8988T (cell line): ENCODE data around the gene CCDC106.

ENCODE experiments used
- DNase-seq: peaks from one replicate; pipeline ENCODE4 v3.0.0; 2011

The CCDC106 gene

DNA sequence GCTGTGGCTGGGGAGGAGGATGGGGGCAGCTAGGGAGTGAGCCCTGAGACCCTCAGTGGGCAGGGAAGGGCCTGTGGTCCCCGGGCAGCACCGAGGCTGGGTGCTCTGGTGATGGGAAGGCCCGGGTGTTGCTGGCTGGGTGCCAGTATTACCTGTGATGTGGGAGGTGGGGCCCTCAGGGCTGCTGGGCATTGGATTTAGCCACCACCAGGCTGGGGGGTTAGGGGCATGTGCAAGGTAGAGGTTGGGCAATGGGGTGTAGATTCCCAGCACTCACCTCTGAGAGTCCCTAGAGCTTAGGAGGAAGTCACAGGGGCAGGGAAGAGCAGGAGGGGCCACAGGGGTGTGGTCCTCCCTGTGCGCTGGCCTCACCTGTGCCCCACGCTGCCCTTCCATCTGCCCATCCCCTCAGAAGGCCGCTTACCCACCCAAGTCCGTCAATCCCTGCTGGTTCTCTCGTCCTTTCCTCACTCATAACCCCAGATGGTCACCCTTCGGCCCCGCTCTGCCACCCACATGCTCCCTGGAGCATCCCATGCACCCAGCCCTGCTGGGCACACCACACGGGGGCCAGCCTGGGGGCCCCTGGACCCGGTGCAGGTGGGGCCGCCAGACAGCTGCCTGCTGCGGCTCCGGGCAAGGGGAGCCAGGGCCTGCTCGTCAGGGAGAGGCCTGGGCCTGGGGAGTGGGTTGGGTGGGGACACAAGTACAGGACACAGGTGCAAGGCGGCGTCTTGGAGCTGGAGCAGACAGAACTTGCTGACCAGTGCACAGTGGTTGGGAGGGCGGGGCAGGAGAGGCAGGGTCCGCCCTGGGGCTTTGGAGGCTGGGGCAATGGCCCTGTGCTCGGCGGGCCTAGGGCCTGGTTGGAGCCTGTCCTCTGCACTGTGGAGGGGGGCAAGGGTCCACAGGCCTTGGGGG is 39.5 kb downstream of the CCDC106 start:
- no peak for DNase-seq

DNA sequence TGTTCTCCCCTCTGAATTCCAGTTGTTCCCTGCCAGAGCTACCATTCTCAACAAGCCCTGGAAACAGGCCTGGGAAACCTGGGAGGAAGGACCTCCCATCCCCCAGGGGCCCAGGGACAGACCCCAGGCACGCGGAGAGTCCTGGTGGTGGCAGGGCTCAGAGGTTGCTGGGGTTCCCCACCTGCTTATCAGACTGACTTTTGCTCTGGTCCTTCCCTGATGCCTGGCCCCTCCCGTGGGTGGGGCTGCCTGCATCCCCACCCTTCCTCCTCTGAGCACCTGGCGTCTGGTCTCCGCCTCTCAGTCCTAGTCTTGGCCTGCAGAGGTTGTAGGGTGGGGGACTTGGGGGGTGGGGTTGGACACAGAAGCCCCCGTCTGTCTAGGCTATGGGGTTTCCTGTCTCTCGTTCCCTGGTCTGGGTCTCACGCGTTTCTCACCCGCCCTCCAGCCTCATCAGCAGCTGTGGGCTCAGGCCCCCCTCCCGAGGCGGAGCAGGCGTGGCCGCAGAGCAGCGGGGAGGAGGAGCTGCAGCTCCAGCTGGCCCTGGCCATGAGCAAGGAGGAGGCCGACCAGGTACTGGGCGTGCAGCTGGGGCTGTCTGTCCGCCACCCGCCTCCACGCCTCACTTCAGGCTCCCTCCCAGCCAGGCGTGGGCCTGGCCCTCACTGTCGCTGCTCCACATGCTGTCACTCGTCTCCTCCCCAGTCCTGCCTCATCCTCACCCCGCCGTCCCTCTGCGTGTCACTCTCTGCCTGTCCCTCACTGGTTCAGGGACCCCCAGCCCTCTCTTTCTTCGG is 40.6 kb downstream of the CCDC106 start:
- DNase-seq = no peak

DNA sequence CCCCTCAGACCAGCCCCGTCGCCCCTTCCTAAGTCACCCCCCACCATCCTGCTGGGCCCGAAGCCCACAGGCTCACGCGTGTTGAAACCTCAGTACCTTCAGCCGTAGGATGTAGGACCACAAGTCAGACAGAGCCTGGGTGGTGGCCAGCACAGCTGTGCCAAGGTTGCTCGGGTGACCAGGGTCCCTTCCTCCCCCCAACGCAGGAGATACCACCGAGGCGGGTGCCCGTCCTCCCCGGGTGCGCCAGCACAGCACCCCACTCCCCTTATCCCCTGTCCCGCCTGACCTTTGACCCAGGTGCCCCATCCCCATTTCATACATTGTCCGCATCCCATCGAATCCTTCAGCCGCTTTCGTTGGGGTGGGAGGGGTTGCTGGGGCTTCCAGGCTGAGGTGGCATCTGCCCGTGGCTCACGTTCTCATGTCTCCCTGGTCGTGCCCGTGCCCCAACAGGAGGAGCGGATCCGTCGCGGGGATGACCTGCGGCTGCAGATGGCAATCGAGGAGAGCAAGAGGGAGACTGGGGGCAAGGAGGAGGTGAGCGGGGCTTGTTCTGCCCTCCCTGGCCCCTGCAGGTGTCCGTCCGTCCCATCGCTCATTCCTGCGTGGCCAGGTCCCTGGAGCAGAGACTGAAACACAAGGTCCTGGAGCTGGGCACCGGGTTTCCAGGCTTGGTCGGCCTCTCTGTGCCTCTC is 41.5 kb downstream of the CCDC106 start:
- no peak for DNase-seq

DNA sequence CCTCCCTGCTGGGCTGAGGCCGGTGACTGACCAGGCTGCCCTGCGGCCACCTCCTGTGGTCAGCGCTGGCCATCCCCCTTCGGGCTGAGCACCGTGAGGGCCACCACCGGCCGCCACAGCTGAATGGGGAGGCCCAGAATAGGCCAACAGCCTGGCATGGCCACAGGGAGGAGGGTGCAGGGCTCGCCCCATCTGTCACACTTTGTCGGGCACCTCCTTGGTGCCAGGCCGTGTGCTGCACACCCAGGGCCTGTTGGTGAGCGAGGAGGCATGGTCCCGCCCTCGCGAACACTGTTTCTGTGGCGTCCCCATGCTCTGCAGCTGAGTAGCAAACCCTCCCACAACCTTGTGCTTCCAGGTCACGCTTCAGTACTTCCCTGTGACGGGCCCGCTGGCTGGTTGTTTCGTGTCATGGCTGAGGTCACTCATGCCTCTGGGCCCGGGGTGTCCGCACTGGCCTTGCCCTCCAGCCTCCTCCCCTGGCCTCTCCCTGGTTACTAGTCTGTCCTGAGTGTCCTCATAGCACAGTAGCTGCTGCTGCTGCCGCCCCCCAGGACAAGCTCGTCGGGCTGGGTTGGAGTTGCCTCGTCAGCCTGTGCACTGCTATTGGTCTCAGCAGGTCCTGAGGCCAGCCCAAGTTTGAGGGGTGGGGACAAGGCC is 42.2 kb downstream of the CCDC106 start:
- no peak for DNase-seq

DNA sequence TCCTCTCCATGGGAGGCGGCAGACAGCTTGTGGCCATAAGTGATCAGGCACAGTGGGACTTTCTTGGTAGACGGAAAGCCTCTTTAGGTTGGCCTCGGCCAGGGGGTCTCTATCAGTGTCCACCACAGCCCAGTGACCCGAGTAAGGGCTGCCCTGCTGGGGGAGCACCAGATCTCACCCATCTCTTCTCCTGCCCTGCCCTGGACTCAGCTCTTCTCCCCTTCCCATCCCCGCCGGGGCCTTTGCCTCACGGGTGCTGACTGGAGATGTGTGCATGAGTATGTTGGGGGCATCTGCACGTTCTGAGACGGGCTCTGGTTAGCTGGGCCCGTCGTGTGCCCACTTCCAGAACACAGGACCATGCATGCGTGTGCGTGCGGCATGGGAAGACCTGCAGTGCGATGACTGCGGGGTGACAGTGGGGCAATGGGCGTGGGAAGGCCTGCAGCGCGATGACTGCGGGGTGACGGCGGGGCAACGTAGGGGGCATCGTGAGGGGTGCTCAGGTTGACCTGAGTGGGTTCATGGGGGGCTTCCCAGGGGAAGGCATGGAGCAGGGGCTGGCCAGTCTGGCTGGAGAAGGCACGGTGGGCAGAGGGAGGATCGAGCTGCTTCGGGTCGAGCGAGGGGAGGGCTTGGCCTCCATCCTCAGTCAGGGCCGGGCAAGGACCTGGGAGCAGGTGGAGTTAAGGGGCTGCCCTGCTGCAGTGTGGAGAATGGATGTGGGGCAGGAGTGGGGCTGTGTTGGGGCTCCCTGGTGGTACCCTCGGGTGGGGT is 42.9 kb downstream of the CCDC106 start:
- DNase-seq = no peak

DNA sequence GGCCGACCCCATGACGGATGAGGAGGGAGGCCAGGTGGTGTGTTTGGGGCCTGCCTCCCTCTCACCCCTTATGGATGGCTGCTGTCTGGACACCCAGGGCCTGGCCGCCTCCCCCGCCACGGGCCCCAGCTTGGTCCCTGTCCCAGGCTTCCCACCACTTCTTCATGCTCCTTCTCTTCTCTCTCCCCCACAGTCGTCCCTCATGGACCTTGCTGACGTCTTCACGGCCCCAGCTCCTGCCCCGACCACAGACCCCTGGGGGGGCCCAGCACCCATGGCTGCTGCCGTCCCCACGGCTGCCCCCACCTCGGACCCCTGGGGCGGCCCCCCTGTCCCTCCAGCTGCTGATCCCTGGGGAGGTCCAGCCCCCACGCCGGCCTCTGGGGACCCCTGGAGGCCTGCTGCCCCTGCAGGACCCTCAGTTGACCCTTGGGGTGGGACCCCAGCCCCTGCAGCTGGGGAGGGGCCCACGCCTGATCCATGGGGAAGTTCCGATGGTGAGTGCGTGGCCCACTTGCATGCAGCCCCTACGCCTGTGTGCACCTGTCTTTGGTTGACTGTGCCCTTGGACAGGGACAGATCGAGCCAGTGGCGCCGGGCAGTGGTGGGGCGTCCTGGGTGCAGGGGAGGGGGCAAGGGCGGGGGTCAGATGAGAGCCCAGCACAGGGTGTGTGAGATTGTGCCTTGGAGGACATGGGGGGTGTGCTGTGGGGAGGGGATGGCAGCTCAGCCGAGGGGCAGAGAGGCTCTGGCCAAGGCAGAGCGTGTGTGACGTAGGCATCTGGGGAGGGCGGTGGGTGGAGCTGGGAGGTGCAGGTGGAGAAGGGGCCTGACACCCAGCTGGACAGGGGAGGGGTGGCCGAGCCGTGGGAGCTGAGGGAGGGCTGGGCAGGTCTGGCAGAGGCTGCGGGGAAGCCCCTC is 43.8 kb downstream of the CCDC106 start:
- DNase-seq = no peak

DNA sequence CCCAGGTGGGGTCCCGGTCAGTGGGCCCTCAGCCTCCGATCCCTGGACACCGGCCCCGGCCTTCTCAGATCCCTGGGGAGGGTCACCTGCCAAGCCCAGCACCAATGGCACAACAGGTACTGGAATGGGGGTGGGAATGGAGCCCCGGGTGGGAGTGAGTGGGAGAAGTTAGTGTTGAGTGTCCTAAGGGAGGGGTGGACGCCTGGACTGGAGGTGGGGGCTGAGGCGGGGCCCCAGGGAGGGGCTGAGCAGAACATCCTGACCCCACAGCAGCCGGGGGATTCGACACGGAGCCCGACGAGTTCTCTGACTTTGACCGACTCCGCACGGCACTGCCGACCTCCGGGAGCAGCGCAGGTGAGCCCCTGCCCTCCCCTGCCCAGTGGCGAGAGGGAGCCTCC is 44.7 kb downstream of the CCDC106 start:
- no peak for DNase-seq

DNA sequence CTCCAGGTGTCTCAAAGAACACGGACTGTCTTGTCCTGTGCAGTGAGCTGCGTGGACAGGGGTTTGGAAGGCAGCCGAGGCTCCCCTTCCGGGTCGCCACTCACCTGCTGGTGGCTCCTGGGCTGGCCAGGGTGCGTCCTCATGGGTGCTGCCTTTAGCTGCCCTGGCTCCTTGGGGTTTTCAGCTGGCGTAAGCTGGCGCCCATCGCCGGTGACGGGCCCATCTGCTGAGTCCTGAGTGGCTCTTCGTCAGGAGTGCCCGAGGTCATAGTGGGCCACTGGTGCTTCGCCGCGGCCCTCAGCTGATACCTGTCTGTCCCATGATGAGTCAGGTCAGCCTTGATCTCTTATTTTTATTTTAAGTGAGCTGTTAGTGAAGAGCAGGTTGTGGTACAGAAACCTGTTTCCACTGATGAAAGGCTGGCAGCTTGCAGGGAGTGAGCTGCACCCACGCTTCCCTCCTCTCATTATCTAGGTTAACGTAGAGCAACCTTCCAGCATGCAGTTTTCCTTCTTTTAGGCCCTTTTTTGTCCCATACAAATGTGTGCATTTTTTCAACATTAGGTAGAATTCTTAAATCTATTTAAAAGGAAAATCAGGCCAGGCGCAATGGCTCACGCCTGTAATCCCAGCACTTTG is 45.4 kb downstream of the CCDC106 start:
- DNase-seq = no peak

DNA sequence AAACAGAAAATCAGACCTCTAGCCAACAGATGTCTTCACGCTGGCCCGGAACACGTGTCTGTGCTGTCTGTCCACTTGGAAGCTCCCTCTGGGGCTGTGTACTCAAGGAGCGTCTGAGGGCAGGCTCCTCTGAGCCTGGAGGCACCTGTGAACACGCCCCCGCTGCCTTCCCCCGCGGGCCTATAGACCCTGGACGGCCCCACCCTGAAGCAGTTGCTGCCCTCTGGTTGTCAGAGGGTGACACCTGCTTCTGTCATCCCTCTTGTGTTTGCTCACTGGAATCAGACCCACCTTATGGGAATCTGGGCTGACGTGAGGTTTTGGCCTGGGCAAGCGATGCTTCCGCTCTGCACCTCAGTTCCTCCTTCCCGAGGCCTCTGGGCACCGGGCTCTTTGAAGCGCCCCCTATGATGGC is 46.2 kb downstream of the CCDC106 start:
- DNase-seq = no peak

DNA sequence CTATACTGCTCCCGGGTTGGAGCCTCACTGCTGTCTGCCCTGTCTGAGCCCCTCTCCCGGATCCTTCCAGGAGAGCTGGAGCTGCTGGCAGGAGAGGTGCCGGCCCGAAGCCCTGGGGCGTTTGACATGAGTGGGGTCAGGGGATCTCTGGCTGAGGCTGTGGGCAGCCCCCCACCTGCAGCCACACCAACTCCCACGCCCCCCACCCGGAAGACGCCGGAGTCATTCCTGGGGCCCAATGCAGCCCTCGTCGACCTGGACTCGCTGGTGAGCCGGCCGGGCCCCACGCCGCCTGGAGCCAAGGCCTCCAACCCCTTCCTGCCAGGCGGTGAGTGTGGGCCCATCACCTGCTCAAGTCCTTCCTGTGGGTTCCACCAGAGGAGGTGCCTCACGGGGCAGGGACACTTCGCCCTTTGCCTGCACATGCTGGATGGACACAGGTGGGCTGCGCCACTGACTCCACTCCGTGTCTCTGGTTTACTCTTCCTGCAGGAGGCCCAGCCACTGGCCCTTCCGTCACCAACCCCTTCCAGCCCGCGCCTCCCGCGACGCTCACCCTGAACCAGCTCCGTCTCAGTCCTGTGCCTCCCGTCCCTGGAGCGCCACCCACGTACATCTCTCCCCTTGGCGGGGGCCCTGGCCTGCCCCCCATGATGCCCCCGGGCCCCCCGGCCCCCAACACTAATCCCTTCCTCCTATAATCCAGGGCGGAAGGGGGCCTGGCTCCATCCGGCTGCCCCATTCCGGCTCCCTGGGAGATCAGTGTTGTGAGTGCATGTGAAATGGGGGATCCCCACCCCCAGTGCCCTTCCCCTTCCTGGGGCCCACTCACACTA is 46.9 kb downstream of the CCDC106 start:
- no peak for DNase-seq

DNA sequence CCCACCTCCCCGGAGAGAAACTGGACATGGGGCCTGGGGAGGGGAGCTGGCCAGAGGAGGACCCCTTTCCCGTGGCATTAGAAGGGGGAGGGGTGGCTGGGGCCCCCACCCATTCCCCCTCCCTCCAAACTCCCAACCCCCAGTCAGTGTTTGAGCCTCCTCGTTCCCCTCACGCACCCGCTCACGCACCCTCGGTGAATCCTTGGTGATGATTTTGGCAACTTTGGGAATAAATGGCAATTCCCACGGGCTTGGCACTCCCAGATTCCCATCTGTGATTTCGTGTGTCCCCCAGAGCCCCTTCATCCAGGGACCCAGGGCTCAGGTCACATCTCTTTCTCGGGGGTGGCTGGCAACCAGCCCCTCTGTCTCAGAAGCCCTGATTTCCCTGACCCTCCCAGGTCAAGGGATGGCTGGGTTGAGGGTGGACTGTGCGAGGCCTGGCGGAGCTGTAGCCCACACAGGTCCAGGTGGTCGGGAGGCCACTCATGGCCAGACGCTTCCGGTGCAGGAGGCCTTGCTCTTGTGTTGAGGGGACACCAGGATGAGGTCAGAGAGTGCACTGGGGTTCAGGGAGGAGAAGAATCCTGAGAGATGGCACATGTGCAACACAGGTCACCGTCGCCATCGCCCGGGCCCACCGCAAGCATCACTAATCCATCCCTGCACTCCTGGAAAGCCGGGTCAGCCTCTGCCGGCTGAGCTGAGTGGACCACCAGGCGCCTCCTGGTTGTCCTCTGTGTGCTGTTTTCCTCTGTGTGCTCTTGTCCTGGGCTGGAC is 47.7 kb downstream of the CCDC106 start:
- no peak for DNase-seq

DNA sequence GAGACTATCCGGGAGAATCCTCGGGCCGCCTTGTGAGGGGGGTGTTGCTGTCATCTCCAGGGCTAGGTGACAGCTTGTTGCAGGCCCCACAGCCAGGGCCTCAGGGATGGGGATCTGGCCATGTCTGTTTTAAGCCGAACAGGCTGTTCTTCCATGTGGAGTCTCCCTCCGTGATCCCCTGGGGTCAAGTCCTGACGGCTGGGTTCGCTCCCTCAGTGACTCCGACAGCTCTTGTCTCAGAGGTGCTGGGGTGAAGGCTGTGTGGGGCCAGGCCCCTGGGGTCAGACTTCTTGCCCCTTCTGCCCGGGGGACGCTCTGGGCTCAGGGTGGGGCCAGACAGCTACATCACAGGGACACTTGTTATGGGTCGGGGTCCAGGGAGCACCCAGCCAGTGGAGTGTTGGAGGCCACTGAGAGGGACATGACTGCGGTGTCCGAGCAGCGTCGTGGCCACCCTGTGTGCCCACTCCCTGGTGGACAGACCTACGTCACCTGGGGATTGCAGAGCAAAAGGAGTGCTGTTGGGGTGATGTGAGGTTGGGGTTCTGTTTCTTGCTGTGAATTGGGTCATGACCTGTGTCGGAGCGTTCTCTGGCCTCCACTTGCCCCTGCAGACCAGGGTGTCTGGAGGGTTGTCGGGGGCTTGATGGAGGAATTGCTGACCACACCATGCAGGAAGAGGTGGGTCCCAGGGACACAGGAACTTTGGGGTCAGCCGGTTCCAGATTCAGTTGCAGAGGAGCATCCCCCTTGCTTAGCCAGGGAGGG is 48.5 kb downstream of the CCDC106 start:
- DNase-seq = no peak

DNA sequence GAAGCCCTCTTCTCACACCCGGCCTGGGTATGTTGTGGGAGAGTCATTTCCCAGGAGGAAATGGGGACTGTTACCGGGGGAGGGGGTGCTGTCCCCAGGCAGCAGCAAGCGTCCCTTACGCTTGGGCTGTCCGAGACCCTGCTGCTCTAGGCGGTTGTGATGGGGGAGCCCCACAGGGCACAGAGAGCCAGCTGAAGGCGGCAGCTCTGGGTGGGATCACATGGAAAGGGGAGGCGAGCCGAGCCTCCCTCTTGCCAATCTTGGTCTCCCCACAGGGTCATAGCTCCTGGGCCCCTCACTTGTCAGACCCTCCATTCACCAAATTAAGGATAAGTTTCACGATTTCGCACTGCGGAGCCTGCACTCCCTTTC is 49.0 kb downstream of the CCDC106 start:
- DNase-seq = no peak

DNA sequence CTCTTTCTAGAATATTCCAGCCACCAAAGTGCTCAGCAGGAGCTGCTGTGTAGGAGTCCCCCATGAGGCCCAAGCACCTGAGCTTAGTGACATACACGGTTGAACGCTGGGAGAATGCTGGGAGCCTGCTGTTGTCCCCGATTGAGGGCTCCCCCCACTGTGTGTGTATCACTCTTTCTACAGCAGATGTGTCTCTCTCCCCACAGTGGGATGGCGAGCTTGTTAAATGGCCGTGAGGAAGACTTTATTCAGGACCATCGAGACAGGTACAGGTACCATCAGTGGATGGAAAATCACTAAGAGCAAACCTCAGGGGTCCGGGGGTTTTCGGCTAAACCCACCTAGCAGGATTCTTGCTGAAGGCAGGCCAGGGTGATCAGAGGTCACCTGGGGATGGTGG is 49.7 kb downstream of the CCDC106 start:
- DNase-seq = no peak

DNA sequence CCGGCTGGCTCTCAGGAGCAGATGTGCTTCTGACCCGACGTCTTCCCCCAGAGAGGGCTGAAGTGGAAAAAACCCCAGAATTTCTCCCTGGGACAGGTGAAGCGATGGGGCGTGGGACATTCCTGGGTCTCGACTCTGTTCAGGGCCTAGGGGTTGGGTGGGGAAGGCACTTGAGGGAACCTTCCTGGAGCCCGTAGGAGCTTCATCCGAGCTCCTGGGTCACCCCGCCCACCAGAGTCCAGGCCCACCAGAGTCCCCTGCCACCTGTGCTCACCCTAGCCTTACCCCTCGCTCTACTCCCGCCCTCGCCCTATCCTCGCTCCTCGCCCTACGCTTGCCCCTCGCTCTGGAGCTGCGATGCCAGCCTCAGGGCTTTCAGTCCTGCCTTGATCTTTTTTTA is 50.2 kb downstream of the CCDC106 start:
- no peak for DNase-seq

DNA sequence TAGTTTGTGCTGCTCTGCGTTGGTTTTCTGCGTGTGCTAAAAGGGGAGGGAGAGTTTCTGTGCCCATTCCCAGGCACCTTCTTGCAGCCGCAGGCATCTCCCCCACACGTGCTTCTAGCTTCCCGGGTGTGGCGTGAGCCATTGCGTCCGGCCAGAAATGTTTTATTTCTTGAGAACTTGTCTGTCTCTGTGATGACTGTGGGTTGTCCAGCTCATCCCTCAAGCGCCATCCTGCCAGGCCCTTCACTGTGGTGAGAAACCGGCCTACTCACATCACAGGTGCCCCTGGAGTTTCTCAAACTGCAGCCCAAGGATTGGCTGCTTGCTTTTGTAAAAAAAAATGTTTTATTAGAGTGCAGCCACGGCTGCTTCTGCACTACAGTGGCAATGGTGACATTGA is 51.2 kb downstream of the CCDC106 start:
- no peak for DNase-seq

DNA sequence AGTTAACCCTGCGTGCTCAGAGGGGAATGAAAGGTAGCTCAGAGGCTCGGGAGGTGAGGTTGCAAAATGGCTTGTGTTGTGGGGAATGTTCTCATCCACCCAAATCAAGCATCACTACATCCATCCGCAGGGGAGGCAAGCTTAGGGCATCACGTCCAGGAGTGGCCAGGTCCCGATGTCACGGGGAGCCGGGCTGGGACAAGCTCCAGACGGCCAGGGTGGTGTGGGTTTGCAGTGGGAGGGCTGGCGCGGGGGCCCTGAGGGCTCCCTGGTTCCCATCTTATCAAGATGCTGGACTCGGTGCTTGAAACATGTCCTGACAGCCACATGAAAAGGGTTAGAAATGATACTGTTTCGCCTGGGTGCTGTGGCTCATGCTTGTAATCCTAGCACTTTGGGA is 52.8 kb downstream of the CCDC106 start:
- DNase-seq = no peak

DNA sequence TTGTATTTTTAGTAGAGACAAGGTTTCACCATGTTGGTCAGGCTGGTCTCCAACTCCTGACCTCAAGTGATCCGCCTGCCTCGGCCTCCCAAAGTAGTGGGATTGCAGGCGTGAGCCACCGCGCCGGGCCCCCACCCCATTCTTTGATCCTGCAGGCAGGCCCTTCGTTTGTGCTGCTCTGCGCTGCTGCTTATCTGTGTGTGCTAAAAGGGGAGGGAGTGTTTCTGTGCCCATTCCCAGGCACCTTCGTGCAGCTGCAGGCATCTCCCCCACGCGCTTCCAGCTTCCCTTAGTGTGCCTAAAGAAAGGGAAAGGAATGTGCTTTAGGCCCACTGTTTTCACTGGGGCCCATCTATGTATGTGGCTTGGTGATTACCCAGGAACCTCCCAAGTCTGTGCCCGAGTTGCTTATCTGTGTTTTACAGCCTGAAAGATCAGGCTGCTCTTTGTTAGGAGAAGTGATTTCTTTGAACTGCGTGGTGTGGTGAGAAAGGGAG is 54.2 kb downstream of the CCDC106 start:
- DNase-seq = no peak
